Stimulated activated CD8-positive, alpha-beta memory T cell treated with anti-CD3 and anti-CD28 coated beads, Interleukin-4, amount 100 ng/mL, for 4 hours (primary cell): ENCODE results near the gene FAM131A.
A peak's percentile ranks its signal among the peaks of the same experiment; 100 is the strongest.

Experiments
- DNase-seq, 2 donors: peaks; one replicate each; pipeline ENCODE4 v3.0.0-alpha.2; 2020; ENCODE audit warnings: low read depth in 2 of 2, low spot score in 1 of 2

FAM131A gene

GRCh38 chr3:184354754-184355153 is 17.4 kb downstream of the FAM131A start:
- DNase-seq: no peak

- DNase-seq: no peak
These were observed 18.1 kb downstream of the FAM131A start for GRCh38 chr3:184355261-184356040.

- no peak for DNase-seq
These were observed 20.1 kb downstream of the FAM131A start for GRCh38 chr3:184357248-184358123.

DNA sequence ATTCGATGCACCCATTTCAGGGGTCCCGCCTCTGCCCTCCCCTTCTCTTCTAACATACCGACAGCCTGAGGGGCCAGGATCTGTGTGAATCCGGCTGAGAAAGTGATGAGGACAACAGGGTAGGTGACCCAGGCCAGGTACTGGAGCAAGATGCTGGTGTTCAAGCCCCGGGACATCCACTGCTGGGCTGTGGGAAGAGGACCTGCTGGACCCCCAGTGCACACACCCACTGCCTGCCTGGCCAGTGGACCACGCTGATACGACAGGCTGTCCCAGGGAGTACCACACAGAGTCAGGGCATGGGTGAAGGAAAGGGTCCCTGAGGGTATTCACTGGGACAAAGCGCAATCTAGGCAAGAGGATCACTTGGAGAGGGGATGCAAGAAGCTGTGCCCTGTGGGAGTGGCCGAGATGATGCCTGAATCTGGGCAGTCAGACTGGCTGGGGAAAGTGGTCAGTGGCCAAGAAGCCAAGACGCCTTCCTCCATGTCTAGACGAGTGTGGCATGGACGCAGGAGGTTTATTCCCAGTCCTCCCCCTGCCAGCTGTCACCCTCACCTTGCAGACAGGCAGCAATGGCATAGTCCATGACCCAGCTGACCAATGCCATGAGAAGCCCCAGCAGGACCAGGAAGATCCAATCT is 20.8 kb downstream of the FAM131A start:
- no peak for DNase-seq

DNA sequence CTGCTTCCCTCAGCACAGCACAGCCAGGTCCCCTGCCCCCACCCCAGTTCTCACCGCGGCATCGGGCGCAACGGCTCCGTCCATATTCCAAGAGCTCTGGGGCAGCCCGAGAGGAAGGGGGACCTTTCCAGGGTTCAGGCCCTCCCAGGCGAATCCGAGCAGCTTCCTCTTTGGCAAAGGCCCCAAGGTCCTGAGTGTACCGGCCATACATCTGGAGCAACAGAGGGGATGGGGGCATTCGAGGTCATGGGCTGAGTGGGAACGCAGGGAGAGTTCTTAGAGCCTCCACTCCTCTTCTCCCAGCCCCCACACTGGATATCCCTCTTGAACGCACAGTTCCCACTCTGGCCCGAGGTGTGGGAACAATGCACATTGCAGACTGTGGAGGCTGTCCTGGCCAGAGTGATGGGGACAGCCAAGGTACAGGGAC is 21.5 kb downstream of the FAM131A start:
- no peak for DNase-seq

- no peak for DNase-seq
These were observed 22.2 kb downstream of the FAM131A start for GRCh38 chr3:184359610-184360009.

GRCh38 chr3:184360070-184360928 is 22.9 kb downstream of the FAM131A start:
- DNase-seq: no peak

- DNase-seq: no peak
These were observed 23.6 kb downstream of the FAM131A start for GRCh38 chr3:184360929-184361531.

DNA sequence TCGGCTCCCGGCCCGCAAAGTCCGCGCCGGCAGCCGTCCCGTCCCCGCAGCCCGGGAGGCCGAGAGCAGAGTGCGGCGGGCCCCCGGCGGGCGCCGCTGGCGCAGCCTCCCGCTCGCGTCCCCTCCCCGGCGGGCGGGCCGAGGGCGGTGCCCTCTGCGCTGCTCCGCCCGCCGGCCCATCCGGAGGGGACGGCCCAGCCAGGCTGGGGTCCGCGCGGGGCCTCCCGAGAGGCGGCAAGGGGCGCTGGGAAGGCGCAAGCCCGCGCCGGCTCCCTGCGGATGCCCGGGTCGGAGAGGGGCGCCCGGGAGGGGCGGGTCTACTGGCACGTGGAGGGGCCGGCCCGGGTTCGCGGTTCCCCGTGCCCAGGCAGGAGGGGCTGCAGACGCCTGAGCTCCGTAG is 24.1 kb downstream of the FAM131A start, which contains the start of the genes CLCN2 and POLR2H:
Gene CLCN2, minus strand, starts transcription at position 74 of the 400 bp plus-strand sequence. CDS start 126 bp downstream, outside the sequence.
Gene POLR2H, plus strand, starts transcription at position 179 of the 400 bp plus-strand sequence. CDS start 1,783 bp downstream, outside the sequence.
- DNase-seq: peak in 1 of 2 donors; percentile 6

DNA sequence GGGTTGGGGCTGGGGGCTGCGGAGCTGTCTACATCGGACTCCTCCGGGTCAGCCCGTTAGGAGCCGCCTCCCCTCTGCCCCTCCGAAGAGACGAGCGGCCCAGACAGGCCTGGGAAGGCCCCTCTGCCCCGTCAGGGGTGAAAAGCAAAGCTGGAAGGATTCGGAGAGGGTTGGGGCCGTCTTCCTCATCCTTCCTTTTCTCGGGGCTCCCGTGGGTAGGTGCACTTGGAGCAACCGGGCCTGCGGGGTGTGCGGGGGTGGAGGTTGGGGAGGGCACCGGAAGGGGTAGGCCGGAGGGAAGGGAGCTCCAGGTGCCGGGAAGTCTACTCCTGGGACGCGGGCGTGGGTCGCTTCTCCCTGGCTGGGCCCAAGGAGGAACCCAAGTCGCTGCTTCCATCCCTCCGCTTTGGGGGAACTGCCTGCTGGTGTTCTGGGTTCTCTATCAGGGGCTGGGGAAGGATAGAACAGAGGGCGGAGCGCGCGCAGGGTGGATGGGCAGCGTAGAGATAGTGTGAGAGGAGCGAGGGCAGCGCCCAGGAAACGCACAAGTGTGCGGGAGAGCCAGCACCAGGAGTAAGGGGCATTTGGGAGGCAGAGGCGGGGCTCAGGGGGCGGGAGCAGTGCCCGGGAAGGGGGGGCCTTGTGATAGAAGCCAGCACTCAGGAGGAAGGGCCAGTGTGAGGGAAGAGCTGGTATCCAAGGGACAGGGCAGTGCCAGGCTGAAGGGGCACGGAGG is 24.7 kb downstream of the FAM131A start:
- DNase-seq: peak in 1 of 2 donors; percentile 5

- DNase-seq: peak; percentile 90 to 95
These were observed 25.5 kb downstream of the FAM131A start for GRCh38 chr3:184362668-184363546.

- DNase-seq: no peak
These were observed 29.4 kb downstream of the FAM131A start for GRCh38 chr3:184366619-184367289.

DNA sequence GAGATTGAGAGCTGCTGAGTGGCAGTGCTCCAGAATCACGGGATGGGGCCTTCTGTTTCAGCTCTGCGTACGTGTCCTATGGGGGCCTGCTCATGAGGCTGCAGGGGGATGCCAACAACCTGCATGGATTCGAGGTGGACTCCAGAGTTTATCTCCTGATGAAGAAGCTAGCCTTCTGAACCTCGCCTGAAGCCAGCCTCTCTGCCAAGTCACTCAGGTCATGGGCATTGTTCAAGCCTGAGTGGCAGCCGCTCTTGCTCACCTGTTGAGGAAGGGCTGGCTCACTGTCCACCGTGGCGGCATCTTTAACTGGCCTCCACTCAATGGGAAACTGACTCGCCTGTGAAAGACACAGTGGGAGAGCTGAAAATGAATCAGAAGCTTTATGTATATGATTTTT is 30.7 kb downstream of the FAM131A start:
- no peak for DNase-seq

DNA sequence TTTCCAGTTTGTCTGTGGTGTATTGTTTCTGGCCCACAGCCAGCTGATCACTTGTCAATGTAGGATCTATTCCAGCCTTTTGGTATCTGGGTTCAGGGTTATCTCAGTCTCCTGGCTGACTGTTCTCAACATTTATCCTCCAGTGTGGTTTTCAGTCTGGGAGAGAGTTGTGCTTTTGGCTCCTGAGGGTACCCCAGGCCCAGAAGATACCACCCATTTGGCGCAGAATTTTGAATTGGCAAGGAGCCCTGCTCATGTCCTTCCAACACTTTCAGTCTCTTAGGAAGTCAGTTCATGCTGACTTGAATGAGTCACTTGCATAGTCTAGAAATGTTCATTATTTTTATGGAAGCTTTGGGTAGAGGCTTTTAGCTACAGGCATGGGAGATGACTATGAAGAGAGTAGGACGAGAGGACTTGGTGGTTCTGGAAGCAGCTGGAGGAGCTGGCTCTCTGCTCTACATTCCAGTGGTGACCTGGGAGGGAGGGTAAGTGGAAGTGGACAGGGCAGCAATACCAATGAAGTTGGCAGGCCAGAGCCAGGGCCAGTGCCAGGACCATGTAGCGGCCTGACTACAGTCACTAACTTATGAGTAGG is 31.3 kb downstream of the FAM131A start:
- no peak for DNase-seq

- DNase-seq: peak in 1 of 2 donors; percentile 19
These were observed 34.2 kb downstream of the FAM131A start for GRCh38 chr3:184371570-184372018.

DNA sequence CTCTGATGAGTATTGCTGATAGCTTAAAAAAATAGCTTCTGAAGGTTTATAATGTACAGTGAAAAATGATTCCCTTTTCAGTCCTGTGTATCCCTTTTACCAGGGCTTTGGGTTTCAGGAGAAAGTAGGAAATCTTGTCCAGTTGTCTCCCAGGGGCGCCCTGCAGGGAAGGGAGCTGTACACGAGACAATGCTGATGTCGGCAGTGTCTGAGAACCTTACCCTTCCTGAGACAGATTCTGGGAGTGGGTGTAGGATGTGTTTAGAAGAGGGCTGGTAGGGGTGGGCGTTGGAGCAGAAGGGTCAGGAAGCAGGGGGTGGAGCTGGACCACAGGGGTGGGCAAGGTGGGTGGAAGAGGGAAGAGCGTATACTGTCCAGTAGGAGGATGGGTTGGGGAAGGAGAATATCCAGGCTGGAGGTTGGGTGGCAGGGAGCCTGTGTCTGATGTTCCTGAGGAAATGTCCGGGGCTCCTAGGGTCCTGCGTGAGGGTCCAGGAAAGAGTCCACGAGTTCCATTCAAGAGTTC is 35.0 kb downstream of the FAM131A start:
- DNase-seq: no peak

GRCh38 chr3:184372911-184373310 is 35.5 kb downstream of the FAM131A start:
- no peak for DNase-seq
